Measurements from ENCODE around the gene AP4B1. TPM values are rescaled to one million over a fixed set of nuclear protein-coding genes. Genes with fewer than 3 reads are reported as not detected.

AP4B1 gene
- total and polyA plus RNA-seq, 2 experiments from 2014 or later: 9.8 to 11.1 TPM

- no peaks in the 10 kb centered on the region for H3K36me3 ChIP-seq (replicated peaks; ENCODE audit: insufficient read depth, low read depth)
- H2AFZ ChIP-seq: no peak overlapping the region
- no peaks in the 10 kb centered on the region for H3K9me3 ChIP-seq (ENCODE audit: low read depth)
- TF ChIP-seq EZH2phosphoT487 (IDR thresholded peaks at IDR 0.05; ENCODE audit: low read depth, severe bottlenecking, unreplicated experiment) (no peak), CTCF (IDR thresholded peaks at IDR 0.05; ENCODE audit: poor library complexity) (no peak), EZH2 (IDR thresholded peaks at IDR 0.05; ENCODE audit: borderline replicate concordance) (no peak)
- H3K79me2 ChIP-seq: no peaks in the 10 kb centered on the region
- no peak overlapping the region for H3K4me3 ChIP-seq
- H3K27me3 ChIP-seq: no peaks in the 10 kb centered on the region
- no peaks in the 10 kb centered on the region for H3K4me1 ChIP-seq (ENCODE audit: insufficient read depth)
- H4K20me1 ChIP-seq (ENCODE audit: insufficient read depth, poor library complexity, severe bottlenecking): no peaks in the 10 kb centered on the region
- no peak overlapping the region for H3K27ac ChIP-seq
- H3K9me2 ChIP-seq (replicated peaks; ENCODE audit: insufficient read depth): no peaks in the 10 kb centered on the region
- no peak for DNase-seq (ENCODE audit: low spot score)
- 88% methylated on average over 5 of the region's 5 CpGs for WGBS (ENCODE audit: low lambda C conversion rate, missing lambda C conversion rate)
- no peak overlapping the region for H3K4me2 ChIP-seq
Observed at GRCh38 chr1:113913887-113914664, 9.5 kb upstream of the AP4B1 start.

GRCh38 chr1:113913312-113913668, 8.7 kb upstream of the AP4B1 start:
- no peak for TF ChIP-seq CTCF (IDR thresholded peaks at IDR 0.05; ENCODE audit: poor library complexity)
- no peak for TF ChIP-seq EZH2phosphoT487 (IDR thresholded peaks at IDR 0.05; ENCODE audit: low read depth, severe bottlenecking, unreplicated experiment)
- TF ChIP-seq EZH2 (IDR thresholded peaks at IDR 0.05; ENCODE audit: borderline replicate concordance): no peak
- 77% methylated on average over 3 of the region's 3 CpGs for WGBS (ENCODE audit: low lambda C conversion rate, missing lambda C conversion rate)
- Histone ChIP-seq H4K20me1 (ENCODE audit: insufficient read depth, poor library complexity, severe bottlenecking) (no peaks in the 10 kb centered on the region), H3K27me3 (no peaks in the 10 kb centered on the region), H3K36me3 (replicated peaks; ENCODE audit: insufficient read depth, low read depth) (no peaks in the 10 kb centered on the region), H3K9me3 (ENCODE audit: low read depth) (no peaks in the 10 kb centered on the region), H3K4me2 (no peak overlapping the region), H2AFZ (no peak overlapping the region), H3K27ac (no peak overlapping the region), H3K4me3 (no peak overlapping the region), H3K79me2 (no peaks in the 10 kb centered on the region), H3K4me1 (ENCODE audit: insufficient read depth) (no peaks in the 10 kb centered on the region), H3K9me2 (replicated peaks; ENCODE audit: insufficient read depth) (no peaks in the 10 kb centered on the region)
- no peak for DNase-seq (ENCODE audit: low spot score)

- 82% methylated on average over 6 of the region's 6 CpGs for WGBS (ENCODE audit: low lambda C conversion rate, missing lambda C conversion rate)
- Histone ChIP-seq H3K9me2 (replicated peaks; ENCODE audit: insufficient read depth) (no peaks in the 10 kb centered on the region), H3K9me3 (ENCODE audit: low read depth) (no peaks in the 10 kb centered on the region), H3K27ac (no peak overlapping the region), H3K27me3 (no peaks in the 10 kb centered on the region), H4K20me1 (ENCODE audit: insufficient read depth, poor library complexity, severe bottlenecking) (no peaks in the 10 kb centered on the region), H3K36me3 (replicated peaks; ENCODE audit: insufficient read depth, low read depth) (no peaks in the 10 kb centered on the region), H3K79me2 (no peaks in the 10 kb centered on the region), H2AFZ (no peak overlapping the region), H3K4me3 (no peak overlapping the region), H3K4me2 (no peak overlapping the region), H3K4me1 (ENCODE audit: insufficient read depth) (no peaks in the 10 kb centered on the region)
- DNase-seq (ENCODE audit: low spot score): peak; percentile 16
- no peak for TF ChIP-seq EZH2phosphoT487 (IDR thresholded peaks at IDR 0.05; ENCODE audit: low read depth, severe bottlenecking, unreplicated experiment)
- TF ChIP-seq CTCF (IDR thresholded peaks at IDR 0.05; ENCODE audit: poor library complexity): no peak
- TF ChIP-seq EZH2 (IDR thresholded peaks at IDR 0.05; ENCODE audit: borderline replicate concordance): no peak
Observed at GRCh38 chr1:113912594-113913311, 8.2 kb upstream of the AP4B1 start.
